Ureter (tissue), 1 donor: ENCODE data around the gene UPF3A. TPM values are rescaled to one million over a fixed set of nuclear protein-coding genes. Genes with fewer than 3 reads are reported as not detected.
"Not testable (repeated sequence)": the region's sequence is repeated elsewhere in the genome, so short reads cannot be mapped to it uniquely, and the experiment has no call there.

Experiments used
- DNase-seq: peaks from one replicate; pipeline ENCODE4 v3.0.0-alpha.2; 2020; ENCODE audit warnings: low spot score
- total RNA-seq: library from RNA; stranded (reverse); gene quantifications from one replicate; pipeline ENCODE4 v1.2.4, GENCODE V29; 2023
- donor health status: DM: yes; HTN: yes; CAD: no.

The UPF3A gene
- total RNA-seq, 1 donor from 2014 or later, result 59.1 TPM

GRCh38 chr13:114334305-114335053 lies 53.1 kb downstream of the UPF3A start:
- no peak for DNase-seq

GRCh38 chr13:114336457-114336856 lies 55.1 kb downstream of the UPF3A start:
- DNase-seq, result not testable (repeated sequence)

- no peak for DNase-seq
These were observed 57.6 kb downstream of the UPF3A start for GRCh38 chr13:114338959-114339358.

- no peak for DNase-seq
These were observed 58.6 kb downstream of the UPF3A start for GRCh38 chr13:114339857-114340534.

- no peak for DNase-seq
These were observed 59.8 kb downstream of the UPF3A start for GRCh38 chr13:114341003-114341777.

GRCh38 chr13:114347256-114347655 lies 65.9 kb downstream of the UPF3A start:
- not testable (repeated sequence) for DNase-seq

GRCh38 chr13:114352763-114353162 lies 71.4 kb downstream of the UPF3A start:
- not testable (repeated sequence) for DNase-seq

- DNase-seq, result not testable (repeated sequence)
These were observed 72.0 kb downstream of the UPF3A start for GRCh38 chr13:114353382-114353781.

Other genes with a start within 250 kb of the UPF3A start
- 22.4 TPM for gene RASA3, start 149.0 kb upstream of the UPF3A start, total RNA-seq
- gene CFAP97D2, start 102.3 kb upstream of the UPF3A start, total RNA-seq, result not detected
- 86.7 TPM for gene CDC16, start 46.7 kb upstream of the UPF3A start, total RNA-seq
- gene CHAMP1, start 32.9 kb downstream of the UPF3A start, total RNA-seq, result 23.0 TPM